ENCODE measurements around the gene PRMT9. TPM values are rescaled to one million over a fixed set of nuclear protein-coding genes. Genes with fewer than 3 reads are reported as not detected.

PRMT9 gene
- total RNA-seq, 4 donors from 2014 or later: 5.3 to 13.3 (median 7.1) TPM

DNA sequence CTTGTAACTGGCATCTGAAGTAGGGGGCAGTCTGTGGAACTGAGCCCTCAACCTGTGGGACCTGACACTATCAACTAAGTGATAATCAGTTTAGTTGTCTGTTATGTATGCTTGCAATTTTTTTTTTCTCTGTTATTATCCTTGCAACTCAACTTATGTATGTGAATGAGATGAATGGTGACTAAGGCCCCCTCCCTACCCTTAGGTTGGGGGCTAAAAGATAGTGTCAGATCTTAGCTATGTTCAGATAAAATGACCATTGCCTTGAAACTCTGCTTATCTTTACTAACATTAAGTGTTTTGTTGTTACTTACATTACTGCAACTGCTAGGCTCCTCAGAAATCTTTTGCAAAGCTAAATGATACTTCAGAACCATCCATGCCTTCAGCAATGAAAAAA, 35.3 kb downstream of the PRMT9 start:
- H3K9me3 ChIP-seq: no peaks in the 10 kb centered on the region
- H3K27me3 ChIP-seq: no peaks in the 10 kb centered on the region
- H3K27ac ChIP-seq: no peak overlapping the region
- no peak for TF ChIP-seq CTCF (IDR thresholded peaks at IDR 0.05)
- TF ChIP-seq POLR2AphosphoS5 (IDR thresholded peaks at IDR 0.05): no peak
- no peak for TF ChIP-seq EP300 (IDR thresholded peaks at IDR 0.05)
- TF ChIP-seq POLR2A (IDR thresholded peaks at IDR 0.05): no peak
- DNase-seq (ENCODE audit: low spot score in 2 of 2): no peak
- H3K4me3 ChIP-seq: no peak overlapping the region
- H3K36me3 ChIP-seq: peaks cover 11% of the 10 kb centered on the region
- no peaks in the 10 kb centered on the region for H3K4me1 ChIP-seq

DNA sequence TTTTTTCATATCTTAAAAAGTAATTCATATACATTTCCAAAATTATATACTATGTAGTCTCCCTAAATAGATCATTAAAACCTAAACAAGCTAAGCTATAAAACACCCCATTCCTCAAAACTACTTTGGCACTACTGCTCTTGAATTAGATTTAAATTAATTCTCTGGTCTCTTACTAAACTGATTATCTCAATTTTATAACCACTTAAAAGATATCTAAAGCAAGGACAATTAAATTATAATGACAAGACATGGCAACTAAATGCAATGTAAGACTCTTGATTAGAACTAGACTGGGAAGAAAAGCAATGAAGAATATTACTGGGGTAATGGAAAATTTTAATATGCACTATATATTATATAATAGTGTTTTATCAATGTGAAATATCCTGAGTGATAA, 38.9 kb downstream of the PRMT9 start:
- H3K27me3 ChIP-seq: no peaks in the 10 kb centered on the region
- peaks cover 13% of the 10 kb centered on the region for H3K36me3 ChIP-seq
- H3K4me3 ChIP-seq: no peak overlapping the region
- no peaks in the 10 kb centered on the region for H3K9me3 ChIP-seq
- no peaks in the 10 kb centered on the region for H3K4me1 ChIP-seq
- DNase-seq (ENCODE audit: low spot score in 2 of 2): no peak
- TF ChIP-seq POLR2AphosphoS5 (IDR thresholded peaks at IDR 0.05) (no peak), CTCF (IDR thresholded peaks at IDR 0.05) (no peak), POLR2A (IDR thresholded peaks at IDR 0.05) (no peak), EP300 (IDR thresholded peaks at IDR 0.05) (no peak)
- no peak overlapping the region for H3K27ac ChIP-seq

DNA sequence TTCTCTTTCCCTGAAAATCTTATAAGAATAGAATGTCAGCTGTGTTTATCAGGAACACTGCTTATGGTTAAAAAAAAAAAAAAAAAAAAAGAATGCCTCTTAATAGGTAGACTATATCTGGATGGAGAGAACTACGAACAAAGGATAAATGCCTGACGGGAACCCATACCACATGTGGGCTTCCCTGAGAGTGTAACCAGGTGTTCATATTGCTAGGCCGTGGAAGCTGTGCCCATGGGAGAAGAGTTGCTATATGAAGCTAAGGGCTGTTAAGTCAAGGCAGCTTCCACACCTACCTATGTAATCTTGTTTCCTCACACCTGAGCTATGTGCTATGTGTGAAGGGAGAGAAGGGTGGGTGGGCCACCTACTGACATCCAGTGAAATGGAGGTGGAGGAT, 39.5 kb downstream of the PRMT9 start:
- TF ChIP-seq POLR2AphosphoS5 (IDR thresholded peaks at IDR 0.05): no peak
- no peak for TF ChIP-seq CTCF (IDR thresholded peaks at IDR 0.05)
- TF ChIP-seq EP300 (IDR thresholded peaks at IDR 0.05): no peak
- TF ChIP-seq POLR2A (IDR thresholded peaks at IDR 0.05): no peak
- no peak overlapping the region for H3K27ac ChIP-seq
- DNase-seq (ENCODE audit: low spot score in 2 of 2): no peak
- H3K4me3 ChIP-seq: no peak overlapping the region
- H3K36me3 ChIP-seq: peaks cover 13% of the 10 kb centered on the region
- peaks cover 2% of the 10 kb centered on the region for H3K4me1 ChIP-seq
- no peaks in the 10 kb centered on the region for H3K27me3 ChIP-seq
- no peaks in the 10 kb centered on the region for H3K9me3 ChIP-seq
- WGBS: 95% methylated on average over 3 of the region's 3 CpGs

DNA sequence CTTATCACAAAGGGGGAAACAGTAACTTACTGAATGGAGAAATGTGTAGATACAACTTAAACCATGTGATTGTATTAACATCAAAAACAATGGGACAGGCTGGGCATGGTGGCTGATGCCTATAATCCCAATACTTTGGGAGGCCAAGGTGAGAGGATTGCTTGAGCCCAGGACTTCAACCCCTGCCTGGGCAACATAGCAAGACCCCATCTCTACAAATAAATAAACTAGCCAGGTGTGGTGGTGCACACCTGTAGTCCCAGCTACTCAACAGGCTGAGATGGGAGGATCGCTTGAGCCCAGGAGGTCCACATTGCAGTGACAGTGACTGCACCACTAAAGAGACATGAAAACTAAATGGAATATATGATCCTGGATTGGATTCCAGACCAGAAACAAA, 40.3 kb downstream of the PRMT9 start:
- TF ChIP-seq CTCF (IDR thresholded peaks at IDR 0.05) (no peak), EP300 (IDR thresholded peaks at IDR 0.05) (no peak), POLR2A (IDR thresholded peaks at IDR 0.05) (no peak), POLR2AphosphoS5 (IDR thresholded peaks at IDR 0.05) (no peak)
- Histone ChIP-seq H3K4me1 (peaks cover 3% of the 10 kb centered on the region), H3K9me3 (no peaks in the 10 kb centered on the region), H3K36me3 (peaks cover 13% of the 10 kb centered on the region), H3K27me3 (no peaks in the 10 kb centered on the region), H3K4me3 (no peak overlapping the region), H3K27ac (no peak overlapping the region)
- 100% methylated on average over 1 of the region's 1 CpG for WGBS
- no peak for DNase-seq (ENCODE audit: low spot score in 2 of 2)

- Histone ChIP-seq H3K4me3 (no peak overlapping the region), H3K27me3 (no peaks in the 10 kb centered on the region), H3K36me3 (peaks cover 25% of the 10 kb centered on the region), H3K9me3 (no peaks in the 10 kb centered on the region), H3K4me1 (peaks cover 3% of the 10 kb centered on the region), H3K27ac (no peak overlapping the region)
- no peak for TF ChIP-seq CTCF (IDR thresholded peaks at IDR 0.05)
- no peak for TF ChIP-seq EP300 (IDR thresholded peaks at IDR 0.05)
- TF ChIP-seq POLR2AphosphoS5 (IDR thresholded peaks at IDR 0.05): no peak
- no peak for TF ChIP-seq POLR2A (IDR thresholded peaks at IDR 0.05)
- DNase-seq (ENCODE audit: low spot score in 2 of 2): no peak
- 100% methylated on average over 1 of the region's 1 CpG for WGBS
Observed at GRCh38 chr4:147640331-147640730, 43.6 kb downstream of the PRMT9 start.

Measured in suprapubic skin (tissue), 4 donors.